ENCODE measurements around the gene PAQR4. TPM values are rescaled to one million over a fixed set of nuclear protein-coding genes. Genes with fewer than 3 reads are reported as not detected.
A peak's percentile ranks its signal among the peaks of the same experiment; 100 is the strongest.

Gene PAQR4
- total RNA-seq, 2 experiments from 2014 or later: 58.7 to 62.9 TPM

DNA sequence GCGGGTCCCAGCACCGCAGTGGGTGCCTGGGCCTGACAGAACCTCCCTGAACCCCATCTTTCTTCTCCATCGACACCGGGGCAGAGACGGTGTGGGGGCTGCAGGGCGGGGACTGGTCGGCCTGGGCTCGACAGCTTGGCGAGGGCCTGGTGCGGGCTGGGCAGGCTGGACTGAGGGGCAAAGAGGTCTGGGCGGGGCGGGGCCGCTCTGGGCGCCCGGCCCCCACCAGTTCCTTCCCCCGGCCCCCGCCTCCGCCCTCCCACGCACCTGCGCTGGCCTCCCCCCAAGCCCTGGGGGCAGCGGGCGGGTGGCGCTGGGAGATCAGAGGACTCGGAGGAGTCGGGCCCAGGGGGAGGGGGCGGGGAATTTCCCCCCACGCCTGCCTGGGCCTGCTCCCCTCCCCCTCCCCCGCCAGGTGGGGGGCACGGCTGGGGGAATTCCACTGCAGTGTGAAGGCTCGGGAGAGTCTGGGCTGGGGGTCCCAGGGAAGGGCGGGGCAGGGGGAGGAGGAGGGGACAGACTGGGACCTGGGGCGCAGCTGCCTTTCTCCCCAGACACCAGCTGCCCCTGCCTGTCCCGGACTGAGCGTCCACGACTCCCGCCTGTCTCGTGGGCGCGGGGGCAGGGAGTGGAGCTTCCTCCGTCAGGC, 6.0 kb upstream of the PAQR4 start:
- Mint-ChIP-seq H3K4me3 (no peak overlapping the region), H3K36me3 (peaks cover under 1% of the 10 kb centered on the region), H3K27ac (no peak overlapping the region), H3K9me3 (ENCODE audit: low read depth) (no peaks in the 10 kb centered on the region), H3K4me1 (peaks cover 23% of the 10 kb centered on the region), H3K27me3 (peaks cover 39% of the 10 kb centered on the region)
- no peak for DNase-seq
- ATAC-seq: no peak
- CTCF ChIA-PET: interaction anchor here (0.6 to 2.4 kb wide), 7 partner anchors 12 to 44 kb away, joined by 3 to 6 read pairs (median 4); no protein-coding TSS in a partner anchor

DNA sequence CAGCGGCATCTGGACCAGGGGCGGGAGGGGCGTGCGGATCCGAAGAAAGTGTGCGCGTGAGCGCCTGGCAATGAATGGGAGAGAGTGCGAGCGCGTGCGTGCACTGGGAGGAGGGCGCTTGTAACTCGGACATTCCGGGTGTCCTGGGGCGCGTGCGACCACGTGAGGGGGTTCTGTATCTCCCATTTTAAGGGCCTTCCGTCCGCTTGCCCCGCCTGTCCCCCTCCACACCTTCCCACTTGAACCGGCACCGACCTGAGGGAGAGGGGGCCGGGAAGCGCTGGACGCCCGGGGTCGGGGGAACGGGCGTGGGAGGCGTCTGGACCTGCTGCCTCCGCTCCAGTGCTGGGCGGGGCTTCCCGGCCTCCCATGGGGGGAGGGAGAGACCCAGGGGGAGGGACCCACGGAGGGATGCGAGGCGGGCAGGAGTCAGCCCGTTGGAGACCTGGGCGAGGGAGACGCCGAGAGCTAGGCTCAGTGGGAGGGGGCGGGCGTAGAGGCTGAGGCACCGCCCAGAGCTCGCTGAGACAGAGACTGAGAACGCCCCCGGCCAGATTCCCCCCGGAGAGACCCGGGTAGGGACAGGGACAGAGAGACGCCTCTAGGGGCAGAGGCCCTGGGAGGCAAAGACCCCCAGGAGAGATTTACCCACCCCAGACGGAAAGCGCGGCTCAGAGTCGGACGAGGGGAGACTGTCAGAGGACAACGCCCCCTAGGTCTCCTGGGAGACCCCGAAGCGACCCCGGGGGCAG, 5.2 kb upstream of the PAQR4 start, which contains the start of gene KREMEN2:
Gene KREMEN2 (plus strand): TSS at position 553 of the 752 bp plus-strand sequence. CDS start 246 bp downstream, outside the sequence.
- ATAC-seq: no peak
- Mint-ChIP-seq H3K4me3 (peak within 1 kb of the TSS; percentile 51), H3K4me1 (peaks cover 30% of the 10 kb centered on the region)

DNA sequence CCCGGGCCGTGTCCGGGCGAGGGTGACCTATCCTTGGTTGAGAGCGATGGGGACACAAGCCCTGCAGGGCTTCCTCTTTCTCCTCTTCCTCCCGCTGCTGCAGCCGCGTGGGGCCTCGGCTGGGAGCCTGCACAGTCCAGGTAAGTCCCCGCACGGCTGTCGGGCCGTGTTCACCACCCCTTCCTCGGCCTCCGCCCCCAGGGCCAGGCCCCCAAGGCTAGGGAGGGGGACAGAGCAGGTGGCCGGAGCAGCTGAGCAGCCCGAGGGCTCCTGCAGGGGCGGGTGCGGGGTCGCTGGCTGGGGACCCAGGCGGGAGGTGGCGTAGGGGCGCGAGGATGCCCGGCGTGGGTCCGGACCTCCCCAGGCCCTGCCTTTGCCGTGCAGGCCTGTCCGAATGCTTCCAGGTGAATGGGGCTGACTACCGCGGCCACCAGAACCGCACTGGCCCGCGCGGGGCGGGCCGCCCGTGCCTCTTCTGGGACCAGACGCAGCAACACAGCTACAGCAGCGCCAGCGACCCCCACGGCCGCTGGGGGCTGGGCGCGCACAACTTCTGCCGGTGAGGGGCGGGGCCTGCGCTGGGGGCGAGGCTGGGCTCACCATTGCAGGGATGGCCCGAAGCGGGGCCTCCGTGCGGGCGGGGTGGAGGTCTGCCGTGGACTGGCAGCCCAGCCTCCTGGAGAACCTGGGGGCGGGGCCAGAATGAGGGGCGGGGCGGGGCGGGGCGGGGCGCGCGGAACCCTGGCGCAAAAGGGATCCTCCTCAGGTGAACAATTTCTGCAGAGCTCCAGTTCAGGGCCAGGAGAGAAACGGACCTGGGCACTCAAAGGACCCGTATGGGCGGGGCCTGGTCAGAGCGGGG, 4.4 kb upstream of the PAQR4 start:
- CTCF ChIA-PET: interaction anchor here (0.7 to 2.0 kb wide), 12 partner anchors 13 to 211 kb away, joined by 3 to 5 read pairs (median 4); partner anchors contain the start of gene FLYWCH1
- Mint-ChIP-seq H3K9me3 (ENCODE audit: low read depth) (no peaks in the 10 kb centered on the region), H3K27me3 (peaks cover 41% of the 10 kb centered on the region), H3K27ac (no peak overlapping the region), H3K4me3 (peak overlapping the region; percentile 43), H3K4me1 (peaks cover 30% of the 10 kb centered on the region), H3K36me3 (peaks cover 2% of the 10 kb centered on the region)
- DNase-seq (peak; percentile 81), ATAC-seq (peak; percentile 30)

More for the DNA sequence above, 5.2 kb upstream of the PAQR4 start, which contains the start of gene KREMEN2:
- DNase-seq: peak; percentile 47
- Mint-ChIP-seq H3K36me3 (peaks cover 2% of the 10 kb centered on the region), H3K27ac (no peak within 1 kb of the TSS), H3K9me3 (ENCODE audit: low read depth) (no peaks in the 10 kb centered on the region), H3K27me3 (peaks cover 43% of the 10 kb centered on the region)
- CTCF ChIA-PET: interaction anchor here (0.8 to 2.0 kb wide), 5 partner anchors 11 to 51 kb away, joined by 3 to 5 read pairs (median 4); no protein-coding TSS in a partner anchor

DNA sequence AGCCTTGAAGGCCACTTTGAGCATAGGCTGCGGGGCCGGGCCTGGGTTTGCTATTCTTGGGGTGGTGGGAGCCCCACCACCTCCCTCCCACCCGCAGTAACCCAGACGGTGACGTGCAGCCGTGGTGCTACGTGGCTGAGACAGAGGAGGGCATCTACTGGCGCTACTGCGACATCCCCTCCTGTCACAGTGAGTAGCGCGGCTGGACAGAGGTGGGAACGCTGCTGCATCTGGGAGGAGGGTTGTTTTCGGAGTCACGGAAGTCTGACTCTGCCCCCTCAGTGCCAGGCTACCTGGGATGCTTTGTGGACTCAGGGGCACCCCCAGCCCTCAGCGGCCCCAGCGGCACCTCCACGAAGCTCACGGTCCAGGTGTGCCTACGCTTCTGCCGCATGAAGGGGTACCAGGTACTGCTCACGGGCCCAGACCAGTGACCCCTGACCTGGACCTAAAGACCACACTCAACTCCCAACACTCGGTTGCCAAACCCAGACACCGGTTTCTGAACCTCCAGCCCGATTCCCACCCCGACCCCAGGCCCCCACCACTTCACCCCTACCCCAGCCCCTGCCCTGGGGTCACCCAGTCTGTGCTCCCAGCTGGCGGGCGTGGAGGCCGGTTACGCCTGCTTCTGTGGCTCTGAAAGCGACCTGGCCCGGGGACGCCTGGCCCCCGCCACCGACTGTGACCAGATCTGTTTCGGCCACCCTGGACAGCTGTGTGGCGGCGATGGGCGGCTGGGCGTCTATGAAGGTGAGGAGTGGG, 2.9 kb upstream of the PAQR4 start:
- Mint-ChIP-seq H3K4me1 (peaks cover 38% of the 10 kb centered on the region), H3K36me3 (peaks cover 4% of the 10 kb centered on the region), H3K27me3 (peaks cover 35% of the 10 kb centered on the region), H3K4me3 (peak overlapping the region; percentile 43), H3K27ac (no peak overlapping the region), H3K9me3 (ENCODE audit: low read depth) (no peaks in the 10 kb centered on the region)
- CTCF ChIA-PET: interaction anchor here (0.8 to 1.6 kb wide), 6 partner anchors 38 to 61 kb away, joined by 3 to 5 read pairs (median 4); partner anchors contain the start of gene TNFRSF12A
- no peak for DNase-seq
- no peak for ATAC-seq

DNA sequence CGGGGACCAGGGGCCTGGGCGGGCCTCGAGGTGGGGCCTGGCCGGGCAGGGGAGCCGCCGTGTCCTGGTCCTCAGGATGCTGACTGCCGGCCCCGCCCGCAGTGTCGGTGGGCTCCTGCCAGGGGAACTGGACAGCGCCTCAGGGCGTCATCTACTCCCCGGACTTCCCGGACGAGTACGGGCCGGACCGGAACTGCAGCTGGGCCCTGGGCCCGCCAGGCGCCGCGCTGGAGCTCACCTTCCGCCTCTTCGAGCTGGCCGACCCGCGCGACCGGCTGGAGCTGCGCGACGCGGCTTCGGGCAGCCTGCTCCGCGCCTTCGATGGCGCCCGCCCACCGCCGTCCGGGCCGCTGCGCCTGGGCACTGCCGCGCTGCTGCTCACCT, 2.3 kb upstream of the PAQR4 start:
- Mint-ChIP-seq H3K9me3 (ENCODE audit: low read depth) (no peaks in the 10 kb centered on the region), H3K4me1 (peaks cover 36% of the 10 kb centered on the region), H3K4me3 (no peak overlapping the region), H3K36me3 (peaks cover 4% of the 10 kb centered on the region), H3K27me3 (peaks cover 33% of the 10 kb centered on the region), H3K27ac (no peak overlapping the region)
- ATAC-seq (no peak), DNase-seq (no peak)
- CTCF ChIA-PET: interaction anchor here (1.0 to 2.0 kb wide), 6 partner anchors 11 to 62 kb away, joined by 3 to 8 read pairs (median 4); no protein-coding TSS in a partner anchor

DNA sequence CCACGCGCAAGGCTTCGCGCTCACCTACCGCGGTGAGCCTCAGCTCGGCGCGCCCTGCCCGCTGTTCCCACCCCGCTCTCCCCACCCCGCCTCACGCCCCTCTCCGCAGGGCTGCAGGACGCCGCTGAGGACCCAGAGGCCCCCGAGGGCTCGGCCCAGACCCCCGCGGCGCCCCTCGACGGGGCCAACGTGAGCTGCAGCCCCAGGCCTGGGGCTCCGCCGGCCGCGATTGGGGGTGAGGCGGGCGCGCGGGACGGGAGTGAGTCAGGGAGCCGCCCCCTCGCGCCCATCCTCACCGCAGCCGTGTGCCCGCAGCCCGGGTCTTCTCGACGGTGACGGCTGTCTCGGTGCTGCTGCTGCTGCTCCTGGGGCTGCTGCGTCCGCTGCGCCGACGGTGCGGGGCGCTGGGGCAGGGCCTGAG, 1.9 kb upstream of the PAQR4 start:
- H3K27ac Mint-ChIP-seq: no peak overlapping the region
- DNase-seq (no peak), ATAC-seq (no peak)
- no peaks in the 10 kb centered on the region for H3K9me3 Mint-ChIP-seq (ENCODE audit: low read depth)
- H3K4me1 Mint-ChIP-seq: peaks cover 40% of the 10 kb centered on the region
- H3K4me3 Mint-ChIP-seq: no peak overlapping the region
- CTCF ChIA-PET: interaction anchor here (1.0 to 2.0 kb wide), 7 partner anchors 11 to 61 kb away, joined by 3 to 8 read pairs (median 3); no protein-coding TSS in a partner anchor
- H3K27me3 Mint-ChIP-seq: peaks cover 29% of the 10 kb centered on the region
- H3K36me3 Mint-ChIP-seq: peaks cover 8% of the 10 kb centered on the region

DNA sequence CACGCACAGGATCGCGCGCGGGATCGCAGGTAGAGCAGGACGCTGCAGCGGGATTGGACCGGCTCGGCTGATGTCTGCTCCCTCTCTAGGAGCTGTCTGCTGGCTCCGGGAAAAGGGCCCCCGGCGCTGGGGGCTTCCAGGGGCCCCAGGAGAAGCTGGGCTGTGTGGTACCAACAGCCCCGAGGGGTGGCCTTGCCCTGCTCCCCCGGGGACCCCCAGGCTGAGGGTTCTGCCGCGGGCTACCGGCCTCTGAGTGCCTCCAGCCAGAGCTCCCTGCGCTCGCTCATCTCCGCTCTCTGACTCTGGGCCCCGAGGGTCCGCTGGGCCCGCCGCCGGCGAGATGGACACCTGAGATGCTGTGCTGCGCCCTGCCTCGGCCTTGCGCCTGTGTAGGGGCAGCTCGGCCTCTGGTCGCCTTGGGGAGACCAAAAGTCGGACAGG, 1.4 kb upstream of the PAQR4 start:
- H3K4me3 Mint-ChIP-seq: no peak overlapping the region
- DNase-seq (no peak), ATAC-seq (no peak)
- H3K27ac Mint-ChIP-seq: no peak overlapping the region
- peaks cover 25% of the 10 kb centered on the region for H3K27me3 Mint-ChIP-seq
- H3K36me3 Mint-ChIP-seq: peaks cover 10% of the 10 kb centered on the region
- no peaks in the 10 kb centered on the region for H3K9me3 Mint-ChIP-seq (ENCODE audit: low read depth)
- CTCF ChIA-PET: interaction anchor here (0.6 to 2.0 kb wide), 8 partner anchors 10 to 377 kb away, joined by 3 to 8 read pairs (median 3); no protein-coding TSS in a partner anchor
- peaks cover 40% of the 10 kb centered on the region for H3K4me1 Mint-ChIP-seq

DNA sequence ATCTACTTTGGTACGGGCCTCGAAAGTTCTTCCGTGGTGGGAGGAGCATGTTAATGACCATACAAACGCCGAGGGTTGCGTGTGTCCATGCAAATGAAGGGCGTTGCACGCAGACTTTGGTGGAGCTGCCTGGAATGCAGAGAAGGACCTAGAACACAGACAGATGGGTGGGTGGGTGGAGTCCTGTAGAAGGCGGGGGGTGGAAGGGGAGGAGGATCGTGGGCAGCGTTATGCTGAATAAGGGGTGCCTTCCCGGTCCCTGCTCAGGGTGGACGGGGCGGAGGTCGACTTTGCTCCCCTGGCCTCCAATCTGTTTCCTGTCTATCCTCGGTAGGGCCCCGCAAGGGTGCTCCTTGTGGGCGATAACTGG, 795 bp upstream of the PAQR4 start:
- Mint-ChIP-seq H3K4me3 (peak overlapping the region; percentile 71), H3K27ac (peak overlapping the region; percentile 76), H3K4me1 (peaks cover 40% of the 10 kb centered on the region), H3K27me3 (peaks cover 23% of the 10 kb centered on the region), H3K36me3 (peaks cover 12% of the 10 kb centered on the region), H3K9me3 (ENCODE audit: low read depth) (no peaks in the 10 kb centered on the region)
- CTCF ChIA-PET: interaction anchor here (0.6 to 2.0 kb wide), 4 partner anchors 9 to 378 kb away, joined by 3 to 8 read pairs (median 4); no protein-coding TSS in a partner anchor
- ATAC-seq: no peak
- DNase-seq: no peak

DNA sequence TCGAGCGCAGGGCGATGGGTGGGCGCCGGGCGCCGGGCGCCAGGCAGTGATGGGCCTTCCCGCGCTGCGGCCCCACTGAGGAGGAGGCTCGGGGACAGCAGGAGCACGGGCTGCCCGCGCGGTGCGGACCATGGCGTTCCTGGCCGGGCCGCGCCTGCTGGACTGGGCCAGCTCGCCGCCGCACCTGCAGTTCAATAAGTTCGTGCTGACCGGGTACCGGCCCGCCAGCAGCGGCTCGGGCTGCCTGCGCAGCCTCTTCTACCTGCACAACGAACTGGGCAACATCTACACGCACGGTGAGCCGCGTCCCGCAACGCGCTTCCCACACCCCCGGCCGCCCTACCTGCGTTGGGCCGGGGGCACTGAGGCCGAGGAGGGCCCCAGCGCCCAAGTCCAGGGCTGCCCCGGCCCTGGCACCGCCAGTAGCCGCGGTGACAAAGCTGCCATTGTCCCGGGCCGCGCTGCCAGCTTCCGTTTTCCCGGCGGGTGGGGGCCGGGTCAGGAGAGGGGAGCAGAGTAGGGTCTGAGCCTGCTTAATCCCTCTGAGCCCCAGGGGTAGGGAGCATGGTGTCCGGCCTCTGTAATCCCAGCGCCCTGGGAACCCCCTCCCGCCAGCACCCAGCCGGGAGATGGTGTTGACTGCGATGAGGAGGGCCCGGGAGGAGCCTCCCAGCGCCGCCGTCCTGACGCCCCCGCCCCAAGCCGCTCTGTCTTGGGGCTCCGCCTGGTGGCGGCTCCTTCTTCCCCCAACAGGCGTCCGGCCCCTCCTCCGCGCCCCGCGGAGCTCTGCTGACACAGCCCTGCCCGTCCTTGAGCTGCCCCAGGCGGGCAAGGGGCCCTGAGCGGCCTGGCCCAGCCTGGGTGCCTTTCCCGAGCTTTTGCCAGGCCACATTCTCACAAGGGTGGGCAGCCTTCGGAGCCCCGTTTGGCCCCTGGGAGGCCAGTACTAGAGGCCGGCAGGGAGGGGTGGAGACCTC, 685 bp downstream of the PAQR4 start:
- H3K36me3 Mint-ChIP-seq: peaks cover 15% of the 10 kb centered on the region
- CTCF ChIA-PET: interaction anchor here (0.5 to 2.0 kb wide), 19 partner anchors 8 to 363 kb away, joined by 3 to 28 read pairs (median 3); partner anchors contain the start of genes PKMYT1 and TNFRSF12A
- peak overlapping the region; percentile 77 for H3K27ac Mint-ChIP-seq
- ATAC-seq (peak; percentile 71), DNase-seq (peak; percentile 91)
- peaks cover 36% of the 10 kb centered on the region for H3K4me1 Mint-ChIP-seq
- peak overlapping the region; percentile 73 for H3K4me3 Mint-ChIP-seq
- peaks cover 15% of the 10 kb centered on the region for H3K27me3 Mint-ChIP-seq
- H3K9me3 Mint-ChIP-seq (ENCODE audit: low read depth): no peaks in the 10 kb centered on the region

DNA sequence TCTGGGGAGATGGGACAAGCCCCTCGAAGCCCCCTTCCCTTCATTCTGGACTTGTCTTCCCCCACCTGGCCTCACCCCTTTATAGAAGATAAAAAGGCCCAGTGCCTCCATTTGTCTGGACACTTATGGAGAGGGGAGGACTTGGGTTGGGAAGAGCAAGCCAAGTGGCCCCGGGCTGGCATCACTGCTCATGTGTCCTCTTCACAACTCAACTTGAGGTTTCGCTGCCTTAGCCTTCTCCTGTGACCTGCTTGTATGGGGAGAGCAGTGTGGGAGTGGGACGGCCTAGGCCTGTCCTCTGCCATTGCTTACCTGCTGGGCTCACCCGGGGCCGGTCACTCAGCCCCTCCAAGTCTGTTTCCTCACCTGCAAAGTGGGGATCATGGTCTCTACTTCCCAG, 1.4 kb downstream of the PAQR4 start:
- Mint-ChIP-seq H3K36me3 (peaks cover 15% of the 10 kb centered on the region), H3K27ac (peak overlapping the region; percentile 60), H3K27me3 (peaks cover 11% of the 10 kb centered on the region), H3K9me3 (ENCODE audit: low read depth) (no peaks in the 10 kb centered on the region), H3K4me1 (peaks cover 32% of the 10 kb centered on the region), H3K4me3 (peak overlapping the region; percentile 73)
- no peak for DNase-seq
- CTCF ChIA-PET: interaction anchor here (0.5 to 2.0 kb wide), 14 partner anchors 9 to 363 kb away, joined by 3 to 28 read pairs (median 3); partner anchors contain the start of genes PKMYT1 and TNFRSF12A
- ATAC-seq: no peak

Data from activated CD8-positive, alpha-beta memory T cell treated with anti-CD3 and anti-CD28 coated beads, Interleukin-2, amount 10 ng/mL, durations not matched to agents 7 days and 5 days (primary cell).